Measurements from ENCODE around the gene MTPN.

MTPN gene

DNA sequence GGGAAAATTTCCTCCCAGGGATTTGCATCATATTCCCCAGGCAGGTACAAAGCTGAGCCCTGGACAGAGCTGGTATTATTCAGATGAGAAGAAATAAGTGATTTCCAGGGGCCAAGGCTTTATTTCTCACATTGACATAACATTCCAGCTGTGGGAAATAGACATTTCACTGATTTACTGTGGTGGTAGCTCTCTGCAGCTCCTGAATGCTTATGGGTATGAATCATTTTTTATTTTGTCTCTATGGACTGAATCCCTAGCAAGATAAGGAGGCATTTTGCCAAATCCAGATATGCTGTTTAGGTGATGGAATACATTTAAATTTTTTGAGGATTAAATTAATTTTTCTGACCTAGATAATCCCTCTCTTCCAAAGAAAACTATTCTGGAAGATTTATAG lies 97.9 kb downstream of the MTPN start:
- no peak for DNase-seq

DNA sequence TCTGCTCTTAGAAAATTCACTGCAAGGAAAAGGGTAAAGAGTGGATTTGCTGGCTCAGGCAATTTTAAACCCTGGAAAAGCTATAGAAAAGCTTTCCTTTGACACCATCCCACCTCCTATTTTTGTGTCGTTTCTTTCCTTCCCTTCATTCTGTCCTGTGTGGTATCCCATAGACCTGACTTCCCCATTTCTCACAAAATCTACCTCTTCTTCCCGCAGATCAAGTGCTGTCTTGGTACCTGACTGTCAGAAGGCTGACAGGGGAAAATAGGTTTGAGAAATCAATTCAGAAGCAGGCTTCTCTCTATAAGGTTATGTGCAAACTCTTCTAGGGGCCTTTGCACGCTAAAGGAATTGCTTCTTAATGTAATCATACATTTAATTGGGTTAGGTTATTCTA lies 98.9 kb downstream of the MTPN start:
- no peak for DNase-seq

DNA sequence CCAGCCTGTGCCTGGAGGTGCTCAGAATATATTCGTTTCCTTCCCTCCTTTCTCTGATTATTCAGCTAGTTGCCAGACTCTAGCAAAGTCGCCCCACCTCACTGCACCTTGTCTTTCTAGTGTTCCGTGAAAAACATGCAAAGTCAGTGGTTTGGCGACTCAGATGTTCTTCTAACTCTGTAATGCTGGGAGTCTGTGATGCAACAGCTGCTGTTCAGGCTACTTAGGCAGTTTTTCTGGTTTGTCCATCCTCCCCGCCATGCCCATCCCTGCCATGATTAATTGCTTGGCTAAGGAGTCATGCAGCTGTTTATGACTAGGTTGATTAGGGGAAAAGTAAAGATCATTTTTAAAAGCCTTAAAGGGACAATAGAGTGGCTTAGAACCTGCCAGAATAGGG lies 99.4 kb downstream of the MTPN start:
- no peak for DNase-seq
